Activated CD8-positive, alpha-beta memory T cell treated with anti-CD3 and anti-CD28 coated beads, Interleukin-2, amount 50 U/mL, for 24 hours (primary cell): Measurements from ENCODE around the gene TIGAR.

Source experiments
- DNase-seq: peaks from one replicate; pipeline ENCODE4 v3.0.0-alpha.2; 2020; ENCODE audit errors: extremely low read depth

Gene TIGAR

GRCh38 chr12:4378772-4379171 is 57.8 kb downstream of the TIGAR start:
- DNase-seq = no peak

GRCh38 chr12:4379405-4379804 is 58.4 kb downstream of the TIGAR start, which contains the start of gene FGF23:
FGF23 (minus strand) TSS chr12:4379712; CDS start chr12:4379582, 130 bp downstream.
- DNase-seq = no peak

GRCh38 chr12:4380332-4380731 is 59.3 kb downstream of the TIGAR start:
- DNase-seq = no peak

GRCh38 chr12:4383304-4383865 is 62.4 kb downstream of the TIGAR start:
- DNase-seq = no peak

GRCh38 chr12:4386801-4387200 is 65.8 kb downstream of the TIGAR start:
- no peak for DNase-seq

GRCh38 chr12:4387607-4388006 is 66.6 kb downstream of the TIGAR start:
- no peak for DNase-seq

GRCh38 chr12:4388032-4388431 is 67.0 kb downstream of the TIGAR start:
- no peak for DNase-seq

- DNase-seq = no peak
These were observed 67.6 kb downstream of the TIGAR start for GRCh38 chr12:4388662-4389061.

GRCh38 chr12:4392223-4392742 is 71.3 kb downstream of the TIGAR start:
- DNase-seq = no peak

GRCh38 chr12:4393211-4393610 is 72.2 kb downstream of the TIGAR start:
- no peak for DNase-seq

GRCh38 chr12:4395818-4396217 is 74.8 kb downstream of the TIGAR start:
- DNase-seq = no peak

- no peak for DNase-seq
These were observed 80.1 kb downstream of the TIGAR start for GRCh38 chr12:4401117-4401516.

GRCh38 chr12:4402996-4403395 is 82.0 kb downstream of the TIGAR start:
- DNase-seq = no peak
